Measurements from ENCODE around the gene LUZP2.

LUZP2 gene

GRCh38 chr11:24489477-24489876 is 7.4 kb upstream of the LUZP2 start:
- no peak overlapping the region for H3K4me3 ChIP-seq (ENCODE audit: low read depth, low read length)
- no peak for DNase-seq (ENCODE audit: low read depth)
- TF ChIP-seq CTCF (conservative IDR thresholded peaks at IDR 0.05; ENCODE audit: low read depth, low read length): no peak

DNA sequence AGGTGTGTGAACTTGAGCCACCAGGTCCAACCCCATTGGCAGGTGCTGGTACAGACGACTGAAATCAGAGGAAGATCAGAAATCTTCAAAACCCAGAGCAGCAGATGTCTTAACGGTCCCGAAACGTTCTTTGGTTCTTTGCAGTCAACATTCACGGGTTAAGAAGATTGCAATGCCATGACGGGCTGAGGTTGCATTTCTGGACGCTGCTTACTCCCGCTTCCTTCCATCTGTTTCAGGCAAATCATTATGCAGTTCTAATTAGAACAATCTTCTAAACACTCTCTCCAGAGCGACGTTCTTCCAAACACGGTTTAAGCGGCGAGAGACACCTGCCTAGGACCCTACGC is 492 bp upstream of the LUZP2 start:
- TF ChIP-seq CTCF (conservative IDR thresholded peaks at IDR 0.05; ENCODE audit: low read depth, low read length): no peak
- peak; percentile 27 for DNase-seq (ENCODE audit: low read depth)
- peak overlapping the region; percentile 62 for H3K4me3 ChIP-seq (ENCODE audit: low read depth, low read length)

- no peak overlapping the region for H3K4me3 ChIP-seq (ENCODE audit: low read depth, low read length)
- no peak for TF ChIP-seq CTCF (conservative IDR thresholded peaks at IDR 0.05; ENCODE audit: low read depth, low read length)
- no peak for DNase-seq (ENCODE audit: low read depth)
Measured at GRCh38 chr11:24497831-24498230, 978 bp downstream of the LUZP2 start.

DNA sequence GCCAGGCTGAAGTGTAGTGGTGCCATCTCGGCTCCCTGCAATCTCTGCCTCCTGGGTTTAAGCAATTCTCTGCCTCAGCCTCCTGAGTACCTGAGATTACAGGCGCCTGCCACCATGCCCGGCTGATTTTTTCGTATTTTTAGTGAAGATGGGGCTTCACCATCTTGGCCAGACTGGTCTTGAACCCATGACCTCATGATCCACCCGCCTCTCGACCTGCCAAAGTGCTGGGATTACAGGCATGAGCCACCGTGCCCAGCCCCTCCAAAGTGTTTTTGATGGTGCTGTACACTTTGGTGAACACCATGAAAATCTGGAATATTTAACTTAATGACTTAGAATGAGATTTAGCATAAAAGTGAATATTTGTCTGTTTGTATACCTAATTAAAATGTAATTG is 5.6 kb downstream of the LUZP2 start:
- no peak for DNase-seq (ENCODE audit: low read depth)
- TF ChIP-seq CTCF (conservative IDR thresholded peaks at IDR 0.05; ENCODE audit: low read depth, low read length): no peak
- no peak overlapping the region for H3K4me3 ChIP-seq (ENCODE audit: low read depth, low read length)

DNA sequence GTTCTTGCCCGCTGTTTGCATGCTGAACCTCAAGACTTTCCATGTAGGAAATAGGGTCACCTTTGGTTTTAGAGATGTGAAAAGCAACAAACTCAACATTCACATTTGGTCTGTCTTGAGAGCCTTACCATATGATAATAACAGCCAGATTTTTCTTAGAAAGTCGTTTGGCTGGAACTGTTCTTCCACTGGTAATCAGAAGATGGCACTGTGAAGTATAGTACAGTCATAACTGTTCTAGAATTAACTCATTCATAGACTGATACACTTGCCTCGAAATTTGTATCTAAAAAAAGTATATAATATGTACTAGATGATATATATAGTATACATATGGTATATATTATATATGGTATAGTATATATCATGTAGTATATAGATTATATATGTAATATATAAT is 12.3 kb downstream of the LUZP2 start:
- peak; percentile 60 for TF ChIP-seq CTCF (conservative IDR thresholded peaks at IDR 0.05; ENCODE audit: low read depth, low read length)
- peak; percentile 59 for DNase-seq (ENCODE audit: low read depth)
- H3K4me3 ChIP-seq (ENCODE audit: low read depth, low read length): no peak overlapping the region

DNA sequence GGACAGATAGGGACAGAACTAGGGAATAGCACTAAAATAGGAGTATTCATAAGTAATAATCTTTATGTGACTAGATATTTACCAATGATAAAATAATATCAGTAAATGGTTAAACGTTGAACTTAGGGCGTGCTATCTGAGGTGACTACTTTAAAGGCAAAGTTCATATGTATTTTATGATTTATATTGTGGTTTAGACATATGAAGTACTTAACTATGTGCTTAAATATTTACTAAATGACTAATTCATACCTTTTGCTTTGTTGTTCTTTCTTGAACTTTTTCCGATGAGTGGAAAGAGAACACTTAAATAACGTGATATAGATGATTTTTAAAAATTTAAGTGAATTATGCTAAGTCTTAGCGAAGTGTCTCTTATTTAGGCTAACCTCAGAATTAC is 14.7 kb downstream of the LUZP2 start:
- no peak for TF ChIP-seq CTCF (conservative IDR thresholded peaks at IDR 0.05; ENCODE audit: low read depth, low read length)
- no peak overlapping the region for H3K4me3 ChIP-seq (ENCODE audit: low read depth, low read length)
- peak; percentile 15 for DNase-seq (ENCODE audit: low read depth)

GRCh38 chr11:24513479-24514218 is 16.8 kb downstream of the LUZP2 start:
- no peak for TF ChIP-seq CTCF (conservative IDR thresholded peaks at IDR 0.05; ENCODE audit: low read depth, low read length)
- DNase-seq (ENCODE audit: low read depth): no peak
- H3K4me3 ChIP-seq (ENCODE audit: low read depth, low read length): no peak overlapping the region
